ENCODE results near the gene PCDHGA12. TPM values are rescaled to one million over a fixed set of nuclear protein-coding genes. Genes with fewer than 3 reads are reported as not detected.

The PCDHGA12 gene
- total RNA-seq, 1 experiment from 2014 or later, result 0.17 TPM

DNA sequence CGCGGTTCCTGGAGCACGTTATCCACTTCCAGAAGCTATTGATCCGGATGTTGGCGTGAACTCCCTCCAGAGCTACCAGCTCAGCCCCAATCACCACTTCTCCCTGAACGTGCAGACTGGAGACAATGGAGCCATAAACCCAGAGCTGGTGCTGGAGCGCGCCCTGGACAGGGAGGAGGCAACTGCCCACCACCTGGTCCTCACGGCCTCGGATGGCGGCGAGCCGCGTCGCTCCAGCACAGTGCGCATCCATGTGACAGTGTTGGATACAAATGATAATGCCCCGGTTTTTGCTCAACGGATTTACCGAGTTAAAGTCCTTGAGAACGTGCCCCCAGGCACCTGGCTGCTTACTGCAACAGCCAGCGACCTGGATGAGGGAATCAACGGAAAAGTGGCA lies 26.9 kb upstream of the PCDHGA12 start:
- BruUV-seq (replicated peaks), result no TSS peak
- Histone ChIP-seq H3K4me2 (ENCODE audit: low read length) (no peak overlapping the region), H3K4me1 (ENCODE audit: control insufficient read depth in 1 of 2, insufficient read depth in 2 of 2, low read length in 2 of 2) (no peaks in the 10 kb centered on the region), H3K79me2 (ENCODE audit: insufficient read depth, low read length) (no peaks in the 10 kb centered on the region), H3K9me2 (ENCODE audit: insufficient read depth) (no peaks in the 10 kb centered on the region), H3K27ac (ENCODE audit: low read depth, low read length) (no peak overlapping the region), H3K4me3 (replicated peaks in 1 of 2; ENCODE audit: low read depth in 1 of 2, low read length in 2 of 2) (no peak overlapping the region), H3K36me3 (ENCODE audit: control insufficient read depth in 1 of 2, insufficient read depth in 2 of 2, low read length in 2 of 2) (no peaks in the 10 kb centered on the region), H3K27me3 (ENCODE audit: insufficient read depth, low read length) (no peaks in the 10 kb centered on the region), H4K20me1 (ENCODE audit: insufficient read depth) (no peaks in the 10 kb centered on the region), H2AFZ (ENCODE audit: low read depth, low read length, poor library complexity, severe bottlenecking) (no peak overlapping the region), H3K9ac (ENCODE audit: low read length) (no peak overlapping the region), H3K9me3 (ENCODE audit: control insufficient read depth in 1 of 2, insufficient read depth in 1 of 2, low read depth in 1 of 2, low read length in 2 of 2) (no peaks in the 10 kb centered on the region; a peak in 1 of 4 replicates)
- ATAC-seq, result no peak
- ChIA-PET CTCF (interaction anchor here (0.7 kb wide), 1 partner anchor 83 kb away, joined by 3 read pairs; the partner anchor contains the start of gene TAF7), RAD21 (ENCODE audit: low non-redundant PET in 1 of 2, low total read pairs in 2 of 2, uncharacterized antibody in 2 of 2, unreplicated experiment in 2 of 2) (no interaction called here), POLR2A (no interaction called here)
- TF ChIP-seq, protein P1, sequence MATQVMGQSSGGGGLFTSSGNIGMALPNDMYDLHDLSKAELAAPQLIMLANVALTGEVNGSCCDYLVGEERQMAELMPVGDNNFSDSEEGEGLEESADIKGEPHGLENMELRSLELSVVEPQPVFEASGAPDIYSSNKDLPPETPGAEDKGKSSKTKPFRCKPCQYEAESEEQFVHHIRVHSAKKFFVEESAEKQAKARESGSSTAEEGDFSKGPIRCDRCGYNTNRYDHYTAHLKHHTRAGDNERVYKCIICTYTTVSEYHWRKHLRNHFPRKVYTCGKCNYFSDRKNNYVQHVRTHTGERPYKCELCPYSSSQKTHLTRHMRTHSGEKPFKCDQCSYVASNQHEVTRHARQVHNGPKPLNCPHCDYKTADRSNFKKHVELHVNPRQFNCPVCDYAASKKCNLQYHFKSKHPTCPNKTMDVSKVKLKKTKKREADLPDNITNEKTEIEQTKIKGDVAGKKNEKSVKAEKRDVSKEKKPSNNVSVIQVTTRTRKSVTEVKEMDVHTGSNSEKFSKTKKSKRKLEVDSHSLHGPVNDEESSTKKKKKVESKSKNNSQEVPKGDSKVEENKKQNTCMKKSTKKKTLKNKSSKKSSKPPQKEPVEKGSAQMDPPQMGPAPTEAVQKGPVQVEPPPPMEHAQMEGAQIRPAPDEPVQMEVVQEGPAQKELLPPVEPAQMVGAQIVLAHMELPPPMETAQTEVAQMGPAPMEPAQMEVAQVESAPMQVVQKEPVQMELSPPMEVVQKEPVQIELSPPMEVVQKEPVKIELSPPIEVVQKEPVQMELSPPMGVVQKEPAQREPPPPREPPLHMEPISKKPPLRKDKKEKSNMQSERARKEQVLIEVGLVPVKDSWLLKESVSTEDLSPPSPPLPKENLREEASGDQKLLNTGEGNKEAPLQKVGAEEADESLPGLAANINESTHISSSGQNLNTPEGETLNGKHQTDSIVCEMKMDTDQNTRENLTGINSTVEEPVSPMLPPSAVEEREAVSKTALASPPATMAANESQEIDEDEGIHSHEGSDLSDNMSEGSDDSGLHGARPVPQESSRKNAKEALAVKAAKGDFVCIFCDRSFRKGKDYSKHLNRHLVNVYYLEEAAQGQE (IDR thresholded peaks at IDR 0.05; ENCODE audit: low read depth), result no peak
- TF ChIP-seq TCF7L2 (IDR thresholded peaks at IDR 0.05; ENCODE audit: borderline replicate concordance, extremely low read depth, insufficient read depth, insufficient read length), result no peak
- no peak for TF ChIP-seq ZNF274 (IDR thresholded peaks at IDR 0.05; ENCODE audit: low read depth, low read length)
- TF ChIP-seq YY1 (IDR thresholded peaks at IDR 0.05; ENCODE audit: extremely low read depth, insufficient replicate concordance, low read depth, low read length), result no peak
- no peak for DNase-seq (ENCODE audit: low read depth, low spot score)
- intact Hi-C loops (cut with micrococcal nuclease), result no loop called here

Measured in HCT116 (cell line).